22Rv1 (cell line): Measurements from ENCODE around the gene PARK7.

Source experiments
- CTCF ChIP-seq: fragments of 450-650 bp; IDR thresholded peaks from 2 replicates; pipeline ENCODE4 v1.5.1; 2017; ENCODE audit warnings: mild to moderate bottlenecking
- ZFX ChIP-seq: fragments of 450-650 bp; IDR thresholded peaks from 2 replicates; pipeline ENCODE4 v1.6.1; 2017; ENCODE audit warnings: antibody characterized with exemption, borderline replicate concordance

GRCh38 chr1:7967651-7968050, 6.1 kb downstream of the PARK7 start:
- TF ChIP-seq CTCF (no peak), ZFX (no peak)
